Measurements from ENCODE around the gene ESCO1.

Gene ESCO1

GRCh38 chr18:21534327-21534726 is 66.2 kb downstream of the ESCO1 start:
- no peak for DNase-seq (ENCODE audit: low spot score)
- Histone ChIP-seq H3K4me3 (no peak overlapping the region), H3K27ac (no peak overlapping the region)
- TF ChIP-seq CTCF (IDR thresholded peaks at IDR 0.05), result no peak

- H3K27ac ChIP-seq, result no peak overlapping the region
Observed at GRCh38 chr18:21526463-21526862, 74.0 kb downstream of the ESCO1 start.

GRCh38 chr18:21525916-21526315 is 74.6 kb downstream of the ESCO1 start:
- no peak for TF ChIP-seq CTCF (IDR thresholded peaks at IDR 0.05)
- Histone ChIP-seq H3K27ac (no peak overlapping the region), H3K4me3 (no peak overlapping the region)
- no peak for DNase-seq (ENCODE audit: low spot score)

More at GRCh38 chr18:21526463-21526862, 74.0 kb downstream of the ESCO1 start:
- no peak for TF ChIP-seq CTCF (IDR thresholded peaks at IDR 0.05)
- no peak for DNase-seq (ENCODE audit: low spot score)
- H3K4me3 ChIP-seq, result no peak overlapping the region

GRCh38 chr18:21522530-21522929 is 78.0 kb downstream of the ESCO1 start:
- TF ChIP-seq CTCF (IDR thresholded peaks at IDR 0.05), result no peak
- DNase-seq (ENCODE audit: low spot score), result no peak
- Histone ChIP-seq H3K27ac (no peak overlapping the region), H3K4me3 (no peak overlapping the region)

- no peak for TF ChIP-seq CTCF (IDR thresholded peaks at IDR 0.05)
- H3K27ac ChIP-seq, result no peak overlapping the region
- H3K4me3 ChIP-seq, result no peak overlapping the region
Observed at GRCh38 chr18:21513741-21514140, 86.8 kb downstream of the ESCO1 start.

GRCh38 chr18:21513292-21513691 is 87.2 kb downstream of the ESCO1 start:
- no peak for TF ChIP-seq CTCF (IDR thresholded peaks at IDR 0.05)

More at GRCh38 chr18:21513741-21514140, 86.8 kb downstream of the ESCO1 start:
- no peak for DNase-seq (ENCODE audit: low spot score)

GRCh38 chr18:21509062-21509461 is 91.4 kb downstream of the ESCO1 start:
- DNase-seq (ENCODE audit: low spot score), result no peak
- Histone ChIP-seq H3K27ac (no peak overlapping the region), H3K4me3 (no peak overlapping the region)
- TF ChIP-seq CTCF (IDR thresholded peaks at IDR 0.05), result no peak

More at GRCh38 chr18:21513292-21513691, 87.2 kb downstream of the ESCO1 start:
- no peak overlapping the region for H3K4me3 ChIP-seq
- no peak for DNase-seq (ENCODE audit: low spot score)
- H3K27ac ChIP-seq, result no peak overlapping the region
